Measurements from ENCODE around the gene JAK1.
"Not testable (repeated sequence)": the region's sequence is repeated elsewhere in the genome, so short reads cannot be mapped to it uniquely, and the experiment has no call there.

The JAK1 gene

DNA sequence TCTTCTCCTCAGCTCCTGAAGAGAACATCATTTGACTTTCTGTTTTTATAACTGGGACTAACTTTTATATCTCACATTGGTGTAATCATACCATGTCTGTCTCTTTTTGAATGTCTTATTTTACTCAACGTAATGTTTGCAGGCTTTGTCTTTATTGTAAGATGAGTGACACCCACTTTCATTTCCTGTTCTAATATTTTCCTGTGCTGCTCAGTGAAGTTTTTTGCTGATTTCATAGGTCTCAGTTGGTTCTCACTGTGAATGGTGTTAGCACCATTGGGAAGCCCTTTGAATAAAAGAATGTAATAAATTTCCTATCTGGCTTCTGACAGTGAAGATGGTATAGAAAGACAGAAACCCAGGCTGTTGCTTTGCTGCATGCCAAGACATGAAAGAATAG lies 137.5 kb downstream of the JAK1 start:
- in situ Hi-C loops (cut with MboI; ENCODE audit: low pct_unique_long_range_greater_than_20kb, low sequenced_read_pairs, unreplicated experiment), result no loop called here
- TF ChIP-seq, protein P1, sequence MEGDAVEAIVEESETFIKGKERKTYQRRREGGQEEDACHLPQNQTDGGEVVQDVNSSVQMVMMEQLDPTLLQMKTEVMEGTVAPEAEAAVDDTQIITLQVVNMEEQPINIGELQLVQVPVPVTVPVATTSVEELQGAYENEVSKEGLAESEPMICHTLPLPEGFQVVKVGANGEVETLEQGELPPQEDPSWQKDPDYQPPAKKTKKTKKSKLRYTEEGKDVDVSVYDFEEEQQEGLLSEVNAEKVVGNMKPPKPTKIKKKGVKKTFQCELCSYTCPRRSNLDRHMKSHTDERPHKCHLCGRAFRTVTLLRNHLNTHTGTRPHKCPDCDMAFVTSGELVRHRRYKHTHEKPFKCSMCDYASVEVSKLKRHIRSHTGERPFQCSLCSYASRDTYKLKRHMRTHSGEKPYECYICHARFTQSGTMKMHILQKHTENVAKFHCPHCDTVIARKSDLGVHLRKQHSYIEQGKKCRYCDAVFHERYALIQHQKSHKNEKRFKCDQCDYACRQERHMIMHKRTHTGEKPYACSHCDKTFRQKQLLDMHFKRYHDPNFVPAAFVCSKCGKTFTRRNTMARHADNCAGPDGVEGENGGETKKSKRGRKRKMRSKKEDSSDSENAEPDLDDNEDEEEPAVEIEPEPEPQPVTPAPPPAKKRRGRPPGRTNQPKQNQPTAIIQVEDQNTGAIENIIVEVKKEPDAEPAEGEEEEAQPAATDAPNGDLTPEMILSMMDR (IDR thresholded peaks at IDR 0.05; ENCODE audit: extremely low read depth, insufficient read depth, missing control alignments), result no peak
- DNase-seq (ENCODE audit: low spot score), result peak; percentile 16

DNA sequence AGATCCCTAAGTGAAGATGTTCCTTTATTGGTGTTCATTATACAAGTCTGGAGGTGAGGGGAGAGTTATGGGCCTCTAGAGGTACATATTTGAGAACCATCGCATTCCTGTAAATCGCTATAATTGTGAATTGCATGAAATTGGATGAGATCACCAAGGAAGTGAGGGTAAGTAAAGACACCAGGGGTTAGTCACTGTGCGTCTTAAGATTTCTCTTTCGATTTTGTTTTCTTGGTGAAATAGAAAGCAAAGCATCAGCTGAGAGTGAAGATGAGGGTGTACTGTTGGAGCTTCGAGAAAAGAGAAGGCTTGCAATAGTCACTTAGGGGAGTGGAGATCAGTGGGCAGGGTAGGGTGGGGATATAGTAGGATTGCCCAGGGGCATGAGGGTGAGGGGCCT lies 139.4 kb downstream of the JAK1 start:
- DNase-seq (ENCODE audit: low spot score), result no peak
- in situ Hi-C loops (cut with MboI; ENCODE audit: low pct_unique_long_range_greater_than_20kb, low sequenced_read_pairs, unreplicated experiment), result no loop called here
- TF ChIP-seq, protein P1 (IDR thresholded peaks at IDR 0.05; ENCODE audit: extremely low read depth, insufficient read depth, missing control alignments), result no peak

DNA sequence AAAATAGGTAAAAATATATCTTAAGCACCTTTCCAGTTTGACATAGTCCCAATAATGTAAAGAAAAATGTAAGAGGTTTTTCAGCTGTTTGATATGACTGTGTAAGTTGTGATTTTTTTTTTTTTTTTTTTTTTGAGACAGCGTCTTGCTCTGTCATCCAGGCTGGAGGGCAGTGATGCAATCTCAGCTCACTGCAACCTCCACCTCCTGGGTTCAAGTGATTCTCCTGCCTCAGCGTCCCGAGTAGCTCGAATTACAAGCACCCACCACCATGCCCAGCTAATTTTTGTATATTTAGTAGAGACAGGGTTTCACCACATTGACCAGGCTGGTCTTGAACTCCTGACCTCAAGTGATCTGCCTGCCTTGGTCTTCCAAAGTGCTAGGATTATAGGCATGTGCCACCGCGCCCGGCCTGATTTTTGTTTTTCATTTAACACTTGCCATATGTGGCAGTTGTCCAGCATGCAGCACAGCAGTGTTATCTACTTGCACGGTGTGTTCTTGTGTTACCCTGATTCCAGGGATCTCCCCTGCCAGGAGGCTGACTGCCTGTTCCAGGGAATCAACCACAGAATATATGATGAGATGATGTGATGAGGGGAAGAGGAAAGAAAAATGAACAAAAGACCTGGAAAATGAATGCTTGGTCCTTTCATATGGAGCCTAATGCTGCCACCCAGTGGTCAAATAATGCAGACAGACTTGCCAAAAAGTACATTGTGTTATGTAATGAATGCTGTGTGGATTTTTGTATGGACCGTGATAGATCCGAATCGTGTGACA lies 142.5 kb downstream of the JAK1 start:
- TF ChIP-seq, protein P1 (IDR thresholded peaks at IDR 0.05; ENCODE audit: extremely low read depth, insufficient read depth, missing control alignments), result peak; percentile 77
- in situ Hi-C loops (cut with MboI; ENCODE audit: low pct_unique_long_range_greater_than_20kb, low sequenced_read_pairs, unreplicated experiment), result loop anchor here (25.0 kb wide), 1 partner anchor 562 kb away; no protein-coding TSS in a partner anchor
- DNase-seq (ENCODE audit: low spot score), result peak; percentile 50

DNA sequence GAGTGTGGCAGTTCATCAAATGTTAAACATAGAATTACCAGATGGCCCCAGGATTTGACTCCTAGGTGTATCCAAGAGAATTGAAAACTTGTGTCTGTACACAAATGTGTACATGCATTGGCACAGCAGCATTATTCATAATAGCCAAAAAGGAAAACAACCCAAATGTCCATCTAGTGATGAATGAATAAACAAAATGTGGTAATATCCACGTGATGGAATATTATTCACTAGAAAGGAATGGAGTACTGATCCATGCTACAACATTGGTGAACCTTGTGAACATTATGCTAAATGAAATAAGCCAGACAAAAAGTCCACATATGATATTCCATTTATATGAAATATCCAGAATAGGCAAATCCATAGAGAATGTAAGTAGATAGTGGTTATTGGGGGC lies 143.7 kb downstream of the JAK1 start:
- TF ChIP-seq, protein P1 (IDR thresholded peaks at IDR 0.05; ENCODE audit: extremely low read depth, insufficient read depth, missing control alignments), result no peak
- in situ Hi-C loops (cut with MboI; ENCODE audit: low pct_unique_long_range_greater_than_20kb, low sequenced_read_pairs, unreplicated experiment), result loop anchor here (25.0 kb wide), 1 partner anchor 560 kb away; no protein-coding TSS in a partner anchor

DNA sequence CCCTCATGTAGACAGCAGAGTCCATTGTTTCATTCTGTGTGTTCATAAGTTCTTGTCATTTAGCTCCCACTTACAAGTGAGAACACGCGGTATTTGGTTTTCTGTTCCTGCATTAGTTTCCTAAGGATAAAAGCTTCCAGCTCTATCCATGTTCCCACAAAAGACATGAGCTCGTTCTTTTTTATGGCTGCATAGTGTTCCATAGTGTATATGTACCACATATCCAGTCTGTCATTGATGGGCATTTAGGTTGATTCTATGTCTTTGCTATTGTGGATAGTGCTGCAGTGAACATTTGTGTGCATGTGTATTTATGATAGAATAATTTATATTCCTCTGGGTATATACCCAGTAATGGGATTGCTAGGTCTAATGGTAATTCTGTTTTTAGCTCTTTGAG lies 145.8 kb downstream of the JAK1 start:
- DNase-seq (ENCODE audit: low spot score), result not testable (repeated sequence)
- in situ Hi-C loops (cut with MboI; ENCODE audit: low pct_unique_long_range_greater_than_20kb, low sequenced_read_pairs, unreplicated experiment), result loop anchor here (25.0 kb wide), 1 partner anchor 558 kb away; no protein-coding TSS in a partner anchor

More for the DNA sequence above, 143.7 kb downstream of the JAK1 start:
- DNase-seq (ENCODE audit: low spot score), result no peak

DNA sequence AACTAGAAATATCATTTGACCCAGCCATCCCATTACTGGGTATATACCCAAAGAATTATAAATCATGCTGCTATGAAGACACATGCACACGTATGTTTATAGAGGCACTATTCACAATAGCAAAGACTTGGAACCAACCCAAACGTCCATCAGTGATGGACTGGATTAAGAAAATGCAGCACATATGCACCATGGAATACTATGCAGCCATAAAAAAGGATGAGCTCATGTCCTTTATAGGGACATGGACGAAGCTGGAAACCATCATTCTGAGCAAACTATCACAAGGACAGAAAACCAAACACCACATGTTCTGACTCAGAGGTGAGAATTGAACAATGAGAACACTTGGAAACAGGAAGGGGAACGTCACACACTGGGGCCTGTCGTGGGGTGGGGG lies 149.0 kb downstream of the JAK1 start:
- in situ Hi-C loops (cut with MboI; ENCODE audit: low pct_unique_long_range_greater_than_20kb, low sequenced_read_pairs, unreplicated experiment), result loop anchor here (25.0 kb wide), 1 partner anchor 555 kb away; no protein-coding TSS in a partner anchor

DNA sequence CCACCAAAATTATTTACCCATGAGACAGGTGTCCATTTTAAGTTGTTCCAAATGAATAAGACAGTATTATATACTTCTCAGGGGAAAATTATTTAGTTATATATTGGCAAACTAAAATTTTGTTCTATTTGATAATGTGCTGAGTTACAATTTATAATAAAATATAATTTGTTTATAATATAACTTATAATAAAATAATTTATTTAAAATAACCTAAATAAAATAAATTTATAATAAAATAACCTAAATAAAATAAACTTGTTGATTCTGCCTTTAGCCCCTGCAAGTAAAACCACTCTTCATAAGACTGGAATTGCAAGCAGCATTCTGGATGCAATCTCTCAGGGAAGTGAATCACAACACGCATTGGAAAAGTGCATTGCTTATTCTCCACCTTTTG lies 151.9 kb downstream of the JAK1 start:
- in situ Hi-C loops (cut with MboI; ENCODE audit: low pct_unique_long_range_greater_than_20kb, low sequenced_read_pairs, unreplicated experiment), result loop anchor here (25.0 kb wide), 1 partner anchor 552 kb away; no protein-coding TSS in a partner anchor
- TF ChIP-seq, protein P1 (IDR thresholded peaks at IDR 0.05; ENCODE audit: extremely low read depth, insufficient read depth, missing control alignments), result no peak
- DNase-seq (ENCODE audit: low spot score), result no peak

More for the DNA sequence above, 149.0 kb downstream of the JAK1 start:
- DNase-seq (ENCODE audit: low spot score), result not testable (repeated sequence)

All from GM13977 (cell line).